Right ventricle myocardium superior (tissue), 1 donor: ENCODE data around the gene MAGI3. TPM values are rescaled to one million over a fixed set of nuclear protein-coding genes. Genes with fewer than 3 reads are reported as not detected.
"Not testable (repeated sequence)": the region's sequence is repeated elsewhere in the genome, so short reads cannot be mapped to it uniquely, and the experiment has no call there.

Experiments
- ATAC-seq: fragments of 200-7000 bp; cut with Tn5 transposase; one replicate; pipeline ENCODE4 v1.9.1; 2020; ENCODE audit warnings: mild to moderate bottlenecking; ENCODE audit not compliant: poor library complexity
- DNase-seq: peaks from one replicate; pipeline ENCODE4 v3.0.0-alpha.2; 2020
- intact Hi-C: fragments of 100-400 bp; cut with DNase I; formaldehyde crosslinking; loops from one replicate; pipeline ENCODE4 v1.11.2; 2022
- total RNA-seq: library from RNA; stranded (reverse); fragmentation: NEBNext Ultra II Directional; extraction: Animal tissue kit (Norgen Biotek cat#: 25700); gene quantifications from one replicate; pipeline ENCODE4 v1.2.1, GENCODE V29; 2021
- donor health status: DM: no; HTN: yes; CAD: no; lungs with severe emphysema.

MAGI3 gene
- total RNA-seq, 1 donor from 2014 or later = 4.7 TPM

GRCh38 chr1:113394863-113395259 is 4.5 kb downstream of the MAGI3 start:
- intact Hi-C loops = no loop called here
- DNase-seq = no peak
- no peak for ATAC-seq

- intact Hi-C loops = no loop called here
- ATAC-seq = no peak
- no peak for DNase-seq
Measured at GRCh38 chr1:113396102-113396501, 5.8 kb downstream of the MAGI3 start.

- ATAC-seq = no peak
- DNase-seq = no peak
- intact Hi-C loops = no loop called here
Measured at GRCh38 chr1:113396585-113396984, 6.3 kb downstream of the MAGI3 start.

GRCh38 chr1:113399062-113399583 is 8.8 kb downstream of the MAGI3 start:
- intact Hi-C loops = no loop called here
- ATAC-seq = no peak
- no peak for DNase-seq

- ATAC-seq = no peak
- intact Hi-C loops = no loop called here
- no peak for DNase-seq
Measured at GRCh38 chr1:113401067-113401466, 10.8 kb downstream of the MAGI3 start.

- intact Hi-C loops = no loop called here
- DNase-seq (no peak), ATAC-seq (no peak)
Measured at GRCh38 chr1:113401728-113402127, 11.4 kb downstream of the MAGI3 start.

GRCh38 chr1:113403065-113403464 is 12.8 kb downstream of the MAGI3 start:
- no peak for DNase-seq
- intact Hi-C loops = no loop called here
- ATAC-seq = no peak

GRCh38 chr1:113405573-113405972 is 15.3 kb downstream of the MAGI3 start:
- intact Hi-C loops = no loop called here

GRCh38 chr1:113406149-113406548 is 15.8 kb downstream of the MAGI3 start:
- DNase-seq, intact Hi-C loops, ATAC-seq: not testable (repeated sequence)

More at GRCh38 chr1:113405573-113405972, 15.3 kb downstream of the MAGI3 start:
- DNase-seq (no peak), ATAC-seq (no peak)

GRCh38 chr1:113409363-113409762 is 19.0 kb downstream of the MAGI3 start:
- intact Hi-C loops = no loop called here
- DNase-seq = no peak
- ATAC-seq = no peak

- ATAC-seq, DNase-seq, intact Hi-C loops: not testable (repeated sequence)
Measured at GRCh38 chr1:113412020-113412419, 21.7 kb downstream of the MAGI3 start.

- ATAC-seq = no peak
- DNase-seq = no peak
- intact Hi-C loops = no loop called here
Measured at GRCh38 chr1:113415310-113416070, 25.2 kb downstream of the MAGI3 start.

- intact Hi-C loops, ATAC-seq, DNase-seq: not testable (repeated sequence)
Measured at GRCh38 chr1:113416071-113416470, 25.8 kb downstream of the MAGI3 start.

- DNase-seq (no peak), ATAC-seq (no peak)
- intact Hi-C loops = no loop called here
Measured at GRCh38 chr1:113416496-113416895, 26.2 kb downstream of the MAGI3 start.

GRCh38 chr1:113422315-113423068 is 32.2 kb downstream of the MAGI3 start:
- no peak for ATAC-seq
- intact Hi-C loops = no loop called here
- DNase-seq = no peak

GRCh38 chr1:113423826-113424225 is 33.5 kb downstream of the MAGI3 start:
- ATAC-seq (no peak), DNase-seq (no peak)
- intact Hi-C loops = no loop called here

- DNase-seq (no peak), ATAC-seq (no peak)
- intact Hi-C loops = no loop called here
Measured at GRCh38 chr1:113429461-113430153, 39.3 kb downstream of the MAGI3 start.

GRCh38 chr1:113433184-113433583 is 42.9 kb downstream of the MAGI3 start:
- intact Hi-C loops = no loop called here
- DNase-seq = no peak
- no peak for ATAC-seq
